Measurements from ENCODE around the gene PAK3. TPM values are rescaled to one million over a fixed set of nuclear protein-coding genes. Genes with fewer than 3 reads are reported as not detected.

The PAK3 gene
- total and polyA plus RNA-seq, 2 donors (not counting 3 experiments of a cell fraction or from before 2014, with no cell fraction given), result 0.01 to 0.15 TPM

DNA sequence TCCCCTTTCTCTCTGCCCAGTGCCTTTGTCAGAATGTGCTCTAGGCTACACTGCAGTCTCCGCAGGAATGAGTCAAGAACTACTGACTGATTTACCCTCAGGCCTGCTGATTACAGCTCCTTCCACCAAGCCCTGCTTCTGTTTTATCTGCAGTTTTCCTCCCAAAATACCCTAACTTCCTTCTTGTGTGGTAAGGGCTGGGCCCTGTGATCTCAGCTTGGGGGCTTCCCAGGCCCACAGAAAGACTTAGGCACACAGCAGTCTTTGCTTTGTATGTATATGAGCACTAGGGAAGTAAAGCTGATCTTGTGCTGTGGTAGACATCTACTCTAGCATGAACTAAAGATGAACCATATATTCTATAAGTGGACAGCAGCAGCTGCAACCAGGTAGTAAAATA, 18.8 kb downstream of the PAK3 start:
- Histone ChIP-seq H3K4me2 (ENCODE audit: insufficient read depth, low read length) (no peak overlapping the region), H3K9me1 (replicated peaks; ENCODE audit: control insufficient read depth, extremely low read depth, insufficient read depth, low read length) (no peaks in the 10 kb centered on the region), H2AFZ (ENCODE audit: low read depth, low read length) (no peak overlapping the region), H3K4me3 (replicated peaks in 1 of 3; ENCODE audit: insufficient read depth in 1 of 3, low read depth in 1 of 3, low read length in 3 of 3) (no peak overlapping the region), H3K27ac (ENCODE audit: insufficient read depth, low read depth, low read length) (no peak overlapping the region), H3K27me3 (ENCODE audit: control insufficient read depth in 2 of 2, insufficient read depth in 2 of 2, low read length in 2 of 2) (no peaks in the 10 kb centered on the region), H4K20me1 (replicated peaks; ENCODE audit: control insufficient read depth, extremely low read depth, insufficient read depth, low read length) (no peaks in the 10 kb centered on the region), H3K79me2 (ENCODE audit: control insufficient read depth, insufficient read depth, low read length) (no peaks in the 10 kb centered on the region), H3K4me1 (ENCODE audit: control insufficient read depth, extremely low read depth, insufficient read depth, low read length) (no peaks in the 10 kb centered on the region), H3K9ac (replicated peaks; ENCODE audit: extremely low read depth, insufficient read depth, low read length) (no peak overlapping the region), H3K36me3 (ENCODE audit: control insufficient read depth in 2 of 2, extremely low read depth in 1 of 2, insufficient read depth in 2 of 2, low read length in 2 of 2) (no peaks in the 10 kb centered on the region), H3K9me3 (replicated peaks; ENCODE audit: control insufficient read depth, insufficient read depth, low read length) (no peaks in the 10 kb centered on the region)
- DNase-seq (ENCODE audit: low read depth, low spot score), result no peak
- dilution Hi-C loops (cut with MboI; ENCODE audit: extremely low pct_ligation_motif_present, low sequenced_read_pairs), result no loop called here
- intact Hi-C loops (cut with micrococcal nuclease), result no loop called here
- FAIRE-seq, result no peak
- ChIA-PET POLR2A (no interaction called here), CTCF (no interaction called here)
- no peak for TF ChIP-seq FOS (IDR thresholded peaks at IDR 0.05; ENCODE audit: borderline replicate concordance, insufficient read depth, low read length)
- TF ChIP-seq POLR2AphosphoS5 (IDR thresholded peaks at IDR 0.05; ENCODE audit: insufficient read depth, low read depth, low read length), result no peak
- TF ChIP-seq GATA2 (IDR thresholded peaks at IDR 0.05; ENCODE audit: insufficient read depth, insufficient read length, low read depth, low read length), result no peak
- BruUV-seq (replicated peaks), result no TSS peak

GRCh38 chrX:111116666-111117065, 20.7 kb downstream of the PAK3 start:
- no peak overlapping the region for H3K9ac ChIP-seq (replicated peaks; ENCODE audit: extremely low read depth, insufficient read depth, low read length)
- H3K27me3 ChIP-seq (ENCODE audit: control insufficient read depth in 2 of 2, insufficient read depth in 2 of 2, low read length in 2 of 2), result no peaks in the 10 kb centered on the region
- H3K4me2 ChIP-seq (ENCODE audit: insufficient read depth, low read length), result no peak overlapping the region
- intact Hi-C loops (cut with micrococcal nuclease) (no loop called here), dilution Hi-C loops (cut with MboI; ENCODE audit: extremely low pct_ligation_motif_present, low sequenced_read_pairs) (no loop called here)
- H3K4me1 ChIP-seq (ENCODE audit: control insufficient read depth, extremely low read depth, insufficient read depth, low read length), result no peaks in the 10 kb centered on the region
- H3K9me1 ChIP-seq (replicated peaks; ENCODE audit: control insufficient read depth, extremely low read depth, insufficient read depth, low read length), result no peaks in the 10 kb centered on the region
- no peak overlapping the region for H3K4me3 ChIP-seq (replicated peaks in 1 of 3; ENCODE audit: insufficient read depth in 1 of 3, low read depth in 1 of 3, low read length in 3 of 3)
- ChIA-PET POLR2A (no interaction called here), CTCF (no interaction called here)
- DNase-seq (ENCODE audit: low read depth, low spot score) (no peak), FAIRE-seq (no peak)
- H3K9me3 ChIP-seq (replicated peaks; ENCODE audit: control insufficient read depth, insufficient read depth, low read length), result no peaks in the 10 kb centered on the region
- no peak overlapping the region for H2AFZ ChIP-seq (ENCODE audit: low read depth, low read length)
- no peak for TF ChIP-seq MYC (IDR thresholded peaks at IDR 0.05; ENCODE audit: low read depth, low read length)
- TF ChIP-seq CTCF (IDR thresholded peaks at IDR 0.05; ENCODE audit: extremely low read depth in 1 of 2, insufficient read depth in 1 of 2, low read depth in 1 of 2, low read length in 2 of 2), result no peak
- TF ChIP-seq POLR2AphosphoS5 (IDR thresholded peaks at IDR 0.05; ENCODE audit: insufficient read depth, low read depth, low read length), result no peak
- H3K79me2 ChIP-seq (ENCODE audit: control insufficient read depth, insufficient read depth, low read length), result no peaks in the 10 kb centered on the region
- no peaks in the 10 kb centered on the region for H3K36me3 ChIP-seq (ENCODE audit: control insufficient read depth in 2 of 2, extremely low read depth in 1 of 2, insufficient read depth in 2 of 2, low read length in 2 of 2)
- H3K27ac ChIP-seq (ENCODE audit: insufficient read depth, low read depth, low read length), result no peak overlapping the region
- no TSS peak for BruUV-seq (replicated peaks)
- H4K20me1 ChIP-seq (replicated peaks; ENCODE audit: control insufficient read depth, extremely low read depth, insufficient read depth, low read length), result no peaks in the 10 kb centered on the region
